T follicular helper cell (primary cell): ENCODE results near the gene RANBP17.

Experiments used
- DNase-seq: peaks from one replicate; pipeline ENCODE4 v3.0.0-alpha.2; 2020; ENCODE audit warnings: low read depth

The RANBP17 gene

DNA sequence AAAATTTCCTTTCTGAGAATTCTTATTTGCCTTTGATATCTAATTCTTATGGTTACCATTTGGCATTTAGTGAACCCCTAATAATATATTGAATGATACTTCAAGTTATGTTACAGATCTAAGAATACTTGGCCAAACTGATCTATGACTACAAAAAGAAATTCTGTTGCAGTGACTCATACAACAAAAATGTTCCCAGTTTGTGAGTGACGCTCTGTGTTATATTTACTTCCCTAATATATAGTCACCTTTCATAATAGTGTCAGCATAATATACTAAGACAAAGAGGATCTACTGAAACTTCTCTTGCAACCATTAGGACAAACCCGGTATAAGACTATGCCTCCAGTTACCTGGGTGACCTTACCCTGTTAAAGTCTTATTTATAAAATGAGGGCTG is 230.4 kb downstream of the RANBP17 start:
- no peak for DNase-seq

DNA sequence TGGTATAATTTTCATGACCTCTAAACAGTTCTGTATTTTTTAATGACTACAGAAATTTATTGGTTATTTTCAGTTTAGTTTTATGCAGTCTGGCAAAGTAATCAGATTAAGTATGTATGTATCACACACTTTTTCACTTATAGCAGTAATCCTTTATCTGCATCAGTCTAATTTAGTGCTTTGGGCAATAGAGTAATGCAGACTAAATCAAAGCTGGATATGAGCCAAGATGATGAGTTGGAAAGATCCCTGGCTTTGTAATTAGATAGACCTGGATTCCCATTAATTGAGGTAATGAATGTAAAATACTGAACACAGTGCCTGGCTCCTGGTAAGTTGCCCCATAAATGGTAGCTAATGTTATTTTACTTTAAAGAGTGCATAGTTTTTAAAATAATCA is 231.8 kb downstream of the RANBP17 start:
- no peak for DNase-seq

DNA sequence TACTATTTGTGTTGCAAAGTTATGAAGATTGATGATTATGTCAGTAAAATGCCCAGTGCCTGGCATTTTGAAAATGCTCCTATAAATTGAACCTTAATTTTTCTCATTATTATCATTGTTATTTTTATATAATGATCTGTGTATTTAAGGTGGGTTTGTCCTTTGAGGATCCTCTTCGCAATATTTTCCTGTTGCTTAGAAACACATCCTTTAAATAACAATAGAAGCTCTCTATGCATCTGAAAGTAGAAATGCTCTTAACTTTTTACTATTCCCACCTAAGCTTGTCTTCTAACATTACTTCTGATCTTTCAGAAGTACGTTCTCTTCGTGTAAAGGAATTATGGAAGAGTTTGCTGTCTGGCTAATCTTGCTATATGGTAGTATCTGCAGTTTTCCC is 232.5 kb downstream of the RANBP17 start:
- no peak for DNase-seq

DNA sequence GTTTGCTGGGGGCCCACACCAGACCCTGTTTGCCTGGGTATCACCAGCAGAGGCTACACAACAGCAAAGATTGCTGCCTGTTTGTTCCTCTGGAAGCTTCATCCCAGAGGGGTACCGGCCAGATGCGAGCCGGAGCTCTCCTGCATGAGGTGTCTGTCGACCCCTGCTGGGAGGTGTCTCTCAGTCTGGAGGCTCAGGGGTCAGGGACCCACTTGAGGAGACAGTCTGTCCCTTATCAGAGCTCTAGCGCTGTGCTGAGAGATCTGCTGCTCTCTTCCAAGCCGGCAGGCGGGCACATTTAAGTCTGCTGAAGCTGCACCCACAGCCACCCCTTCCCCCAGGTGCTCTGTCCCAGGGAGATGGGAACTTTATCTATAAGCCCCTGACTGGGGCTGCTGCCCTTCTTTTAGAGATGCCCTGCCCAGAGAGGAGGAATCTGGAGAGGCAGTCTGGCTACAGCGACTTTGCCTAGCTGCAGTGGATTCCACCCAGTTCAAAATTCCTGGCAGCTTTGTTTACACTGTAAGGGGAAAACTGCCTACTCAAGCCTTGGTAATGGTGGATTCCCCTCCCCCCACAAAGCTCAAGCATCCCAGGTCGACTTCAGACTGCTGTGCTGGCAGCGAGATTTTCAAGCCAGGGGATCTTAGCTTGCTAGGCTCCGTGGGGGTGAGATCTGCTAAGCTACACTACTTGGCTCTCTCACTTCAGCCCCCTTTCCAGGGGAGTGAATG is 241.2 kb downstream of the RANBP17 start:
- no peak for DNase-seq

DNA sequence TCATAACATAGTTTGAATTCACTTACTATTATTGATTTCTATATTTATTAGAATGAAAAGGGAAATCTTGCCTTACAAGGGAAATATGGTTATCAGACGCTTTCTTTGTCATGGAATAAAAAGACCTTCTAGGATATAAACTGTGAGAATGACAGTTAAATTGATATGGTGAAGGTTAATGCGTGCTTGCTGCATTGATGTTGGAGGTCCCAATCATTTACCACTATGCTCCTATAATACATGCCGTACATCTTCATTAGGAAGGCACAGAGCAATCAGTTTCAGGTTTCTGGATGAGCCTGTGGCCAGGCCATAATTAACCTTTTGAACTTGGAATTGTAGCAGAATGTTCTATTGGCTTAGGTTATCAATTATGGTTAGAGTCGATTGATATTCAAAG is 245.9 kb downstream of the RANBP17 start:
- DNase-seq = no peak

DNA sequence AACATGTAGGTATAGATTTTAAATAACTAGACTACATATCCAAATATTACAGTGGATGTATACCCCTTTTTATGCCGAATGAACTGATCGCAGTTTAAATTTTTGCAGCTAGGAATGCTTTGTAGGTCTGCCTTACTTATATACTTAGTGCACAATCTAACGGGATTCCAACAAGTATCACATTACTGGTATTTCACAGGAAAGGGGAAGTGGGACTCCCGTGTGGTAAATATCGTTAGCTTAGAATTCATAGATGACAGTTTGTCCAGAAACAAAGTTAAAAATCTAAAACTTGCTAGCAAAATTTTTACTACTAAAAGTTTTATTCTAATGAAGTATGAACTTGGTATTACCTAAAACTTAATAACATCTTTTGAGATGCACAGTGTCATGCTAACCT is 253.7 kb downstream of the RANBP17 start:
- no peak for DNase-seq

DNA sequence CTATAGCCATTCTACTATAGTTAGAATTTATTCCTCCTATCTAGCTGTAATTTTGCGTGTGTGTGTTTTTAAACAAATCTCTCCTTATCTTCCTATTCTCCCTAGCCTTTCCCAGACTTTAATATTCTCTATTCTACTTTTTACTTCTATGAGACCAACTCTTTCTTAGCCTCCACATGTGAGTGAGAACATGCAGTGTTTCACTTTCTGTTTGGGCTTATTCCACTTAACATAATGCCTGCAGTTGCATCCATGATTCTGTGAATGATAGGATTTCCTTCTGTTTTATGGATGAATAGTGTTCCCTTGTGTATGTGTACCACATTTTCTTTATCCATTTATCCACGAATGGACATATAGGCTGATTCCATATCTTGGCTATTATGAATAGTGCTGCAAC is 254.9 kb downstream of the RANBP17 start:
- DNase-seq = no peak

DNA sequence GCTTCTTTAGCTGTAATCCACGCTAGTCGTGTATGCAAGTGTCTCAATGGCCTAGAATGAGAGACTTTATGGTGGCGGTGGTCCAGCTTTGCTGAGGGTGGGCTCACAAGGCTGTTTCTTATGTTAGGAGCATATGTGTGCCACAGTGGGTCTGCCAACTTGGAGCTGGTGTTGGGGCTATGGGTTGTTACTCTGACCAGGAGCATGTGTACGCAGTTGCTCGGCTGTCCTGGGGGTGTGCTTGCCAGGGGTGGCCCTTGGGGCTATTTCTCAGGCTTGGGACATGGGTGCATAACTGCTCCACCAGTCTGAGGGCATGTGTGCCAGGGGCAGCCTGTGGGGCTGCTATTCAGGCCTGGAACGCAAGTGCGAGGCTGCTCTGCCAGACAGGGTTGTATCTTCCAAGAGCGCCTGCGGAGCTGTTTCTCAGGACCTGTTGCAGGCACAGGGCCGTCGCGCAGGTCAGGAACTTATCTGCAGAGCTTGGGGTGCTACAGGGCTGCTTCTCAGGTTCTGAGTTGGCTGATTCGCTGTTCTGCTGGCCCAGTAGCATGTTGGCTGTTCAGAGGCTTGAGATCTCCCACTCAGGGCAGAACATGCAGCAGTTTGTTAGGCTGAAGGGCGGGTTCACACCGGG is 259.3 kb downstream of the RANBP17 start:
- DNase-seq = no peak

DNA sequence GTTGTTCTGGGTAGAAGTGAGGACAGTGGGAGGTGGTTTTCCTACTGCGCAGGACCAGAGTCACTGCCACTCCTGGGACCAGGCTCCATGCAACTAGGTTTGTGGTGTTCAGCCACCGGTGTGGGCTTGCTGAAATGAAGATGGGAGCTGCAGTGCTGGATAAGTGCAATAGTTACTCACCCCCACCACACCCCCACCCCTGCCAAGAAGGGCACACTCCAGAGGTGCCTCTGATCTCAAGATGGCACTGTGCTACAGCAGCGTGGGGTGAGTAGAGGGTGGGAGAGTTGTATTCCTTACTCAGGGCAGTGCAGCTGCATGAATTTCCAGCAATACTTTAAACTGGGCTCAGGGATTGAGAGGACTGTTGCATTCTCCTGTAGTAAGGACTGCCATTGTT is 259.8 kb downstream of the RANBP17 start:
- DNase-seq = no peak

DNA sequence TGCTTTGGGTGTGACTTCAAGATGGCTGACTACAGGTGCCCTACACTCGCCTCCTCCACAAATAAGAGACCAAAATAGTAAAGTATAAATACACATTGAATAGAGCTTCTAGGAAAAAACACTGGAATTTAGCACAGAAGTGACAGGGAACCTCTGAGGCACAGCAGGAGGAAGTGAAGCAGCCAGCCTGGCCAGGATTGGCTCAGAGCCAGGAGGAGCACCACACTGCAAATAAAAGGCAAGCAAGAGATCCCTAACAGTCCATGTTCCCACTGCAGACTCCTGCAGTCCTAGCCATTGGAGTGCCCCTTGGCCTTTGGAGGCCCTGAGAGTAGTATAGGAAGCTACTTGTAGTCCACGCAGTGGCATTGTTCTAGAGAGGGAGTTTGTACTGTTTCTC is 260.6 kb downstream of the RANBP17 start:
- DNase-seq = no peak

DNA sequence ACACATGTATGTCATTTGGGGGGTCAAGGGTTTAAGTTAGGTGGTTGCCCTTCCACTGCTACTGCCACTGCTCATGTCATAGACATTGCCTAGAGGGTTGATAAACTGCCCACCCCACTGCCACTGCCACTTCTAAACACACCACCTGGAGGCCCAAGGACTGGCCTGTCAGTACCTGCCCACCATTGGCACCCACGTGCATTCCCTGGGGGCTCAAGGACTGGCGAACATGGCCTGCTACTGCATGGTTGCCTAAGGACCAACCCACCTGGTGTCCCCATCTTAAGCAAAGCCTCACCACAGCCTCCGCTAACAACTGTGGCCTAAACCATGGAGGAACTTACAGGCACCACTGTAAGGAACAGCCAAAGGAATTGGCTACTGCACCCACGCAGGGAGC is 261.6 kb downstream of the RANBP17 start:
- DNase-seq = no peak

DNA sequence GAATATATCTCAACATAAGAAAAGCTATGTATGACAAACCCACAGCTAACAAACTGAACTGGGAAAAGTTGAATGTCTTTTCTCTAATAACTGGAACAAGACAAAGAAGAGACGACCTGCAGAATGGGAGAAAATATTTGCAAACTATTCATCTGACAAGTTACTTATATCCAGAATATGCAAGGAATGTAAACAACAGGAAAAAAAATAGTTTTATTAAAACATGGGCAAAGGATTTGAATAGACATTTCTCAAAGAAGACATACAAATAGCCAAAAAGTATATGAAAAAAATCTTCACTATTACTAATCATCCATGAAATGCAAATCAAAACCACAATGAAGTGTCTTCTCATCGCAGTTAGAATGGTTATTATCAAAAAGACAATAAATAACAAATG is 265.5 kb downstream of the RANBP17 start:
- no peak for DNase-seq

DNA sequence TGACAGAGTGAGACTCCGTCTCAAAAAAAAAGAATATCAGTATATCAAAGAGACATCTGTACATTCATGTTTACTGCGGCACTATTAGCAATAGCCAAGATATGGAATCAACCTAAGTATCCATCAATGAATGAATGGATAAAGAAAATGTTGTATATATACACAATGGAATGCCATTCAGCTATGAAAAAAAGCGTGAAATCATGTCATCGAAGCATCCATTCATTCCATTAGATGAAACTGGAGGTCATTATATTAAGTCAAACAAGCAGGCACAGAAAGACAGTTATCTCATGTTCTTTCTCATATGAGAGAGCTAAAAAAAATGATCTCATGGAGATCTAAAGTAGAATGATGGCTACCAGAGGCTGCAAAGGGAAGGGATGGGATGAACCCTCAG is 266.3 kb downstream of the RANBP17 start:
- DNase-seq = no peak

DNA sequence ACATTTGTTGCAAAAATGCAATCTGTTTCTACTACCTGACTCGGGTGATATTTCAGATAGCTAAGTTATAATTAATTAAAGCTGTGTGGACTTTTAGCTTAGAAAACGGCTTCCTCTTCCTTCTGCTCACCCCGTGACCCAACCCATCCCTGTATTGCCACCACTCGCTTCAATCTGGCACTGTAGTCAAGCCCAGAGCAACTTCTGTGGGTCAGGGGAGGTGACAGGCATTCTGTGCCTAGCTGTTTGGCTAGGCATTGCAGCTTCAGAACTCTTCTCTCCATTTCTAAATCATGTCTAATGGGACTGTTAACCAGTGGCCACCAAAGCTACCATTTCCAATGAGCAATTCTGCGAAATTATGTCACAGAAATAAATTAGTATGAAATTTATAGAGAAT is 267.5 kb downstream of the RANBP17 start:
- no peak for DNase-seq

DNA sequence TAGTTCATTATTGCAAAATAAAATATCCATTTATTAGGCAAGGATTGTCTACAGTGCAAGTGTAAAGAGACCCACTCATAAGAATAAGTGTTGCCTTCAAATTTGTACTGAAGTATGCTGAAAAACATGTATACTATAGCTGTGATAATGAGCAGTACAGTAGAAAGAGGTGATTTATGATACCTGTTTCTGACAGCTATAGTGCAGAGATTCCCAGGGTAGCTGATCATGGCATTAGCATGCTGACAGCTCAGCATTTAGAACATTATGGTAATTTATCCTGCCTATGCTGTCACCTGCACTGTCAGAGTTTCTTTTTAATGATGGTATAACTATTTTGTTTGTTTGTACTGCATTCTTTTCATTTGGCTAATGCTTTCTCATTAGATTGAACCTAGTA is 269.7 kb downstream of the RANBP17 start:
- no peak for DNase-seq

DNA sequence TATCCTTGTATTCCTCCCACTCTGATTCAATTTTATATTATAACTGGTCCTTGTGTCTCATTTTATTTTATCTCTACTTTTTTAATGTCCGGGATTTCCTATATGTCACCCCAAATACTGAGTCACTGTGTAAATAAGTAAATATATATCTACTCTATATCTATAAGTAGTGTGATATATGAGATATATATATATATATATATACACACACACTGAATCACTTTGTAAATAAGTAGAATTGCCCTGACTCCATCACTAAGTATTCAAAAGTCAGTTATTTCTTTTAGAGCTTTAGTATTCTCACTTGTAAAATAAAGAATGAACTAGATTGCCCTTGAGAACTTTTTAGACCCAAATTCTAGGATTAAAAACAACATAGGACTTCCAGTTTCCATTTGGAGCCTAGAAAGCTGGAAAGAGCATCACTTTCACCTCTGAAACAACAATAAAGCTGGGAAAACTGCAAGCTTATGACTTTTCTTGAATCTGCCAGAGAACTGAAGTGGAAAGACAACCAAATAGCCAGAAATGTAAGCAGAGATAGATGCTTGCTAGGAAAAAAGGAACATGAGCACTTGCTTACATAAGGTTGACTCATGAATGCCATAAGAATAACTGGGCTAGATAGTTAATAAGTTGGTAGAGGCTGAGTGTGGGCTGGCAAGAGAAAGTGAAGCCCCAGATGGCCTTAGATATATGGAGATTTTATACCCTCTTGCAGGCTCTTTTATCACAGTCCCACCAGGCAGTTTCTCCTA is 276.1 kb downstream of the RANBP17 start:
- no peak for DNase-seq

DNA sequence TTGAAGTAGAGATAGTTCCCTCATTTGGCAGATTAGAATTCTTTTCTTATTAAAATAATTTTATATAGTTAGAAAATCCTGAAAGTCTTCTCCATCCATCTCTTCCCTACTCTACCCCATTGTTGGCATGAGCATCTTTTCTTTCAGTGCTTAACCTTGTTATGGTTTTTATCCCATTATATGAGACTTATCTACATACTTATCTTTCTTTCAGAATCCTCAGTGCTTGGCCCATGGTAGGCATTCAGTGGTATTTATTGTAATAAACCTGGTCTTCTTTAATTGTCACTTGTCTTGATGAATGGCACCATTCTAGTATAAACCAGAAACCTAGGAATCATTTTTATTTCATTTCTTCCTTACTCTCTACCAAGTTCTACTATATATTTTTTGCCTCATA is 277.4 kb downstream of the RANBP17 start:
- no peak for DNase-seq

DNA sequence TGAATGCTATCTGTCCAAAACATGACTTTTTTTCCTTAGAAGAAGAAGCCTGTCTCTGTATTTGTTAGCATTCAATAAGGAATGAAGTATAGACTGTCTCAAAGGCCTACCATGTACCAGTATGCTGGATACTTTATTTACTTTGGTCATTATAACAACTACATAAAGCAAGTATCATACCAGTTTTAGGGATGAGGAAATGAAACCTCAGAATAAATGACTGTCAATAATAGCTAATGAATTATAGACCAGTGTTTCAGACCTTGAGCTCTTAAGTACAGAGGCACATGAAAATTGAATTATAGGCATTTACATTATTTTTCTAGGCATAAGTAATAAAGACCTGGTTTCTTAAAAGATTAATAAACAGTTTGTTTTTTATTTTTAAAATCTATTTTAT is 280.8 kb downstream of the RANBP17 start:
- no peak for DNase-seq

DNA sequence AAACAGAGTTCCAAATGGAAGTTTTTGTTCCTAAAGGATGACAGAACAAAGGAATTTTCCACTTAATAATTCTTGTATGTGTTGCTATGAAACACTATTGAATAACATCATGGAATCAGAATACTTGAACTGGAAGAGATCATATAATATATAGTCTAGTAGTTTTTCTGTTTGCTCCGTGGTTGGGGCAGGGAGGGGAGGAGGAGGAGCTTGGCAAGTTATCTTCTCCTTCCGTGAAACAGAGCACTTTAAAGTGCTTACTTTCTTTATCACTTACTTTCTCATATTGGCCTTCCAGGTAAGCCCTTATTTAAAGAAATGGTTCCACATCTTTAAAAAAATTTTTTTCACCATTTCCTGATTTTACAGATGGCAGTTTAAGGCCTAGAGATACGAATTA is 281.4 kb downstream of the RANBP17 start:
- DNase-seq = no peak

DNA sequence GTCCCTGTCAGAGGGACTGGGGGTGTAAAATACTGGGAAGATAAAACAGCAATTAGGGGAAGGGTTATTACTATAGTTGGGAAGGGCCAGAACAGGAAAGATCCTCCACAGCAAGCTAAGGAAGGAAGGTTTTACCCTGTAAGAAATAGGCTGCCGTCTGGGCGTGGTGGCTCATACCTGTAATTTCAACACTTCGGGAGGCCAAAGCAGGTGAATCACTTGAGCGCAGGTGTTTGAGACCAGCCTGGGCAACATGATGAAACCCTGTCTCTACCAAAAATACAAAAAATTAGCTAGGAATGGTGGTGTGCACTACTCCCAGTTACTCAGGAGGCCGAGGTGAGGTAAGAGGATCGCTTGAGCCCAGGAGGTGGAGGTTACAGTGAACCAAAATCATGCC is 282.1 kb downstream of the RANBP17 start:
- no peak for DNase-seq

DNA sequence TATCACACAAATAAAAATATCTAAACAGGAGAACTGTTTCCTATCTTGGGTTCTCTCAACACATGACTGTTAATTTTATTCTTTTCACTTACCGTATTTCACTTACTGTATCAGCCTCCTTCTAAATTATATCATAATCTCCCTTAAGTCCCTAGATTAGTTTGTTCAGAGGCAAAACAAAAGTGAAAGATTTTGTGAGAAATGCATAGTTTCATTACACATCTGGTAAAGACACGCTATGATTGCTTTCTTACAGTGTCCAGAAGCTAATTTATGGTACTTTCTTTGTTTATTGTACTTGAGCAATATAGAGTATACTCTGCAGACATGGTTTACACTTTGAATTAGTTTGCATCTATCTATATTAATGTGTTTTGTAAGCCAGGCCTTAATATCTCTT is 287.5 kb downstream of the RANBP17 start:
- no peak for DNase-seq

DNA sequence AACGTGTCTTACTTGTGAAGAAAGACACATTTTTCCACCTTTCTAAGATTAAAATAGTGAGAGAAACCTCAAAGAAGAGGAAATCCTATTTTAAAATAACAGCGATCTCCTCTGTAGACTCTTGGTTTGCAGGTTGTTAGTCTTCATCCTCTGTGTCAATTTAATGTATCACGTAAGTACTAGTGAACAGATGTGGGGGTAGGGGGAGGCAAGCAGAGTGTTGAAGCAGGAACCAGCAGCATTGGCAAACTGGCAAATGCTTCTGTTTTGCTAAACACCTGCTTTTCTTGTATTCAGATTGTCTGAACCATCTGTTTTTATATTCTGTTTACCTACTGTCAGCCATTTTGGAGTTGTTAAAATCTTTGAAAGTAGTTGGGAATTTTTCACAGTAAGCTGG is 288.0 kb downstream of the RANBP17 start:
- no peak for DNase-seq

DNA sequence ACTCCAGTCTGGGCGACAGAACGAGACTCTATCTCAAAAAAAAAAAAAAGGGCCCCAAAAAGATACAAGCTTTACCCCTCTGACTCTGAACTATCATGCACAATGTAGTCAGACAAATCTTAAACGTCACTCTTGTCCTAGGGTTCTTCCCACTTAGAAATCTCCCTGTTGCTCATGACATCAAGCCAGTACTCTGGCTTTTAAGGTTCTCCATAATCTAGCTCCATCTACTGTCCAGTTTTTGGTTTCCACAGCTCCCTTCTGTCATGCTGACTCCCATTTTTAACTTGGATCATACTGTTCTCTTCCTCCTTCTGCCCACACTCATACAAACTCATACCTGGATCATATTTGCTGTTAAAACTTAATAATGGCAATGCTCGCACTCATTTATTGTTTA is 290.6 kb downstream of the RANBP17 start:
- DNase-seq = no peak
